OCI-LY7 (cell line): Measurements from ENCODE around the gene PSMB9. TPM values are rescaled to one million over a fixed set of nuclear protein-coding genes. Genes with fewer than 3 reads are reported as not detected.

Experiments used
- BruUV-seq: library from RNA; stranded (reverse); fragments of 400-500 nt; replicated peaks from 2 replicates; lab custom pipeline; 2021; lab: Mats Ljungman, UMichigan
- CTCF ChIA-PET: fragments of 300-600 bp; sonication (Branson Sonifier 250); formaldehyde crosslinking; loops from one replicate; lab custom pipeline; 2022; ENCODE audit warnings: antibody characterized with exemption; ENCODE audit not compliant: unreplicated experiment; lab: Charles Lee
- POLR2A ChIA-PET: fragments of 300-600 bp; sonication (Branson Sonifier 250); formaldehyde crosslinking; loops from one replicate; lab custom pipeline; 2022; ENCODE audit warnings: antibody characterized with exemption; lab: Charles Lee
- DNase-seq: peaks from one replicate; pipeline ENCODE4 v3.0.0-alpha.2; 2015; ENCODE audit warnings: low spot score
- H2AFZ ChIP-seq: fragments of 200-600 bp; sonication (generic), shearing (Covaris generic); 2 replicates; pipeline ENCODE4 v1.6.1; 2014; ENCODE audit warnings: mild to moderate bottlenecking, antibody characterized with exemption, low read length, moderate library complexity
- H3K27ac ChIP-seq: fragments of 200-600 bp; sonication (generic); 2 replicates; pipeline ENCODE4 v1.5.1; 2014; ENCODE audit warnings: mixed run types, low read depth, mild to moderate bottlenecking, moderate library complexity, low read length, inconsistent platforms; ENCODE audit not compliant: poor library complexity, severe bottlenecking
- H3K36me3 ChIP-seq: fragments of 200-600 bp; sonication (generic); 2 replicates; pipeline ENCODE4 v1.6.1; 2014; ENCODE audit warnings: mild to moderate bottlenecking, antibody characterized with exemption, low read length, moderate library complexity, mixed read lengths; ENCODE audit not compliant: insufficient read depth
- H3K4me1 ChIP-seq: fragments of 200-600 bp; sonication (generic); 2 replicates; pipeline ENCODE4 v1.5.1; 2014; ENCODE audit warnings: mild to moderate bottlenecking, low read length; ENCODE audit not compliant: insufficient read depth, poor library complexity, severe bottlenecking
- H3K4me2 ChIP-seq: fragments of 200-600 bp; sonication (generic); 2 replicates; pipeline ENCODE4 v1.6.1; 2014; ENCODE audit warnings: mild to moderate bottlenecking, low read length
- H3K4me3 ChIP-seq: fragments of 200-600 bp; sonication (generic); 2 replicates; pipeline ENCODE4 v1.5.1; 2014; ENCODE audit warnings: mild to moderate bottlenecking, low read depth, low read length; ENCODE audit not compliant: poor library complexity, severe bottlenecking
- H3K79me2 ChIP-seq: fragments of 200-600 bp; sonication (generic); 2 replicates; pipeline ENCODE4 v1.6.1; 2016; ENCODE audit warnings: low read depth, mild to moderate bottlenecking, low read length, moderate library complexity, mixed read lengths; ENCODE audit not compliant: insufficient read depth
- H3K9me2 ChIP-seq: fragments of 200-600 bp; sonication (generic); 2 replicates; pipeline ENCODE4 v1.6.1; 2016; ENCODE audit warnings: mild to moderate bottlenecking, low read length, mixed read lengths; ENCODE audit not compliant: insufficient read depth
- H3K9me3 ChIP-seq: fragments of 200-600 bp; sonication (generic); 2 replicates; pipeline ENCODE4 v1.6.1; 2014; ENCODE audit warnings: mild to moderate bottlenecking, mixed run types, low read length, mixed read lengths
- H4K20me1 ChIP-seq: fragments of 200-600 bp; sonication (generic); 2 replicates; pipeline ENCODE4 v1.6.1; 2014; ENCODE audit warnings: mild to moderate bottlenecking, antibody characterized with exemption, low read length, moderate library complexity, mixed read lengths; ENCODE audit not compliant: insufficient read depth
- EZH2phosphoT487 ChIP-seq: fragments of 200-600 bp; sonication (generic); IDR thresholded peaks from 2 replicates; pipeline ENCODE4 v1.6.1; 2018; ENCODE audit warnings: low read depth, borderline replicate concordance, mild to moderate bottlenecking, mixed run types, antibody characterized with exemption, low read length, moderate library complexity, mixed read lengths
- intact Hi-C: fragments of 100-400 bp; cut with micrococcal nuclease; formaldehyde crosslinking; loops from one replicate; pipeline ENCODE4 v1.10.0; 2022; ENCODE audit not compliant: unreplicated experiment
- total RNA-seq, 2 experiments: library from RNA; depleted of rRNA in 1 of 2; stranded (reverse); fragments of >200 nt in 1 of 2; shearing (Covaris generic) in 1 of 2; gene quantifications; 2 replicates each; pipeline ENCODE4 v1.2.3, GENCODE V29; 2014 to 2022
- TF ChIP-seq, protein P1 (sequence below): fragments of 200-600 bp; sonication (generic); conservative IDR thresholded peaks from 2 replicates; pipeline ENCODE4 v1.5.1; 2014; ENCODE audit warnings: mild to moderate bottlenecking, antibody characterized with exemption, low read length, moderate library complexity, mixed read lengths

The PSMB9 gene
- total RNA-seq, 2 experiments from 2014 or later = 149 to 193 TPM

GRCh38 chr6:32886681-32887383 lies 32.8 kb downstream of the PSMB9 start:
- H3K79me2 ChIP-seq = no peaks in the 10 kb centered on the region
- H3K9me3 ChIP-seq = no peaks in the 10 kb centered on the region
- no peak overlapping the region for H2AFZ ChIP-seq
- H3K36me3 ChIP-seq = no peaks in the 10 kb centered on the region; the same call in 1 of the 2 replicates
- DNase-seq = no peak
- CTCF ChIA-PET = interaction anchor here (2.4 kb wide), 1 partner anchor 97 kb away, joined by 14 read pairs; no protein-coding TSS in a partner anchor
- H3K27ac ChIP-seq = no peak overlapping the region
- intact Hi-C loops = no loop called here
- no peaks in the 10 kb centered on the region for H4K20me1 ChIP-seq
- no TSS peak for BruUV-seq
- peaks cover 18% of the 10 kb centered on the region for H3K4me1 ChIP-seq
- POLR2A ChIA-PET = interaction anchor here (1.4 to 1.7 kb wide), 2 partner anchors 58 to 85 kb away, joined by 3 to 4 read pairs; no protein-coding TSS in a partner anchor
- no peak overlapping the region for H3K4me3 ChIP-seq
- no peak overlapping the region for H3K4me2 ChIP-seq
- H3K9me2 ChIP-seq = no peaks in the 10 kb centered on the region
- TF ChIP-seq, protein P1, sequence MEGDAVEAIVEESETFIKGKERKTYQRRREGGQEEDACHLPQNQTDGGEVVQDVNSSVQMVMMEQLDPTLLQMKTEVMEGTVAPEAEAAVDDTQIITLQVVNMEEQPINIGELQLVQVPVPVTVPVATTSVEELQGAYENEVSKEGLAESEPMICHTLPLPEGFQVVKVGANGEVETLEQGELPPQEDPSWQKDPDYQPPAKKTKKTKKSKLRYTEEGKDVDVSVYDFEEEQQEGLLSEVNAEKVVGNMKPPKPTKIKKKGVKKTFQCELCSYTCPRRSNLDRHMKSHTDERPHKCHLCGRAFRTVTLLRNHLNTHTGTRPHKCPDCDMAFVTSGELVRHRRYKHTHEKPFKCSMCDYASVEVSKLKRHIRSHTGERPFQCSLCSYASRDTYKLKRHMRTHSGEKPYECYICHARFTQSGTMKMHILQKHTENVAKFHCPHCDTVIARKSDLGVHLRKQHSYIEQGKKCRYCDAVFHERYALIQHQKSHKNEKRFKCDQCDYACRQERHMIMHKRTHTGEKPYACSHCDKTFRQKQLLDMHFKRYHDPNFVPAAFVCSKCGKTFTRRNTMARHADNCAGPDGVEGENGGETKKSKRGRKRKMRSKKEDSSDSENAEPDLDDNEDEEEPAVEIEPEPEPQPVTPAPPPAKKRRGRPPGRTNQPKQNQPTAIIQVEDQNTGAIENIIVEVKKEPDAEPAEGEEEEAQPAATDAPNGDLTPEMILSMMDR = no peak

GRCh38 chr6:32887616-32888015 lies 33.6 kb downstream of the PSMB9 start:
- no peaks in the 10 kb centered on the region for H3K9me3 ChIP-seq
- 0 out of 2 replicates have a peak, but pooled peaks cover 5% of the 10 kb centered on the region for H3K79me2 ChIP-seq
- ChIA-PET CTCF (no interaction called here), POLR2A (no interaction called here)
- BruUV-seq = no TSS peak
- H3K4me2 ChIP-seq = no peak overlapping the region
- H3K4me1 ChIP-seq = peaks cover 20% of the 10 kb centered on the region
- no peaks in the 10 kb centered on the region for H4K20me1 ChIP-seq
- no peak overlapping the region for H2AFZ ChIP-seq
- no peak overlapping the region for H3K4me3 ChIP-seq
- no peak overlapping the region for H3K27ac ChIP-seq
- no peak for TF ChIP-seq EZH2phosphoT487
- TF ChIP-seq, protein P1 = no peak
- intact Hi-C loops = no loop called here
- no peaks in the 10 kb centered on the region for H3K9me2 ChIP-seq
- no peaks in the 10 kb centered on the region; the same call in 1 of the 2 replicates for H3K36me3 ChIP-seq
- no peak for DNase-seq

DNA sequence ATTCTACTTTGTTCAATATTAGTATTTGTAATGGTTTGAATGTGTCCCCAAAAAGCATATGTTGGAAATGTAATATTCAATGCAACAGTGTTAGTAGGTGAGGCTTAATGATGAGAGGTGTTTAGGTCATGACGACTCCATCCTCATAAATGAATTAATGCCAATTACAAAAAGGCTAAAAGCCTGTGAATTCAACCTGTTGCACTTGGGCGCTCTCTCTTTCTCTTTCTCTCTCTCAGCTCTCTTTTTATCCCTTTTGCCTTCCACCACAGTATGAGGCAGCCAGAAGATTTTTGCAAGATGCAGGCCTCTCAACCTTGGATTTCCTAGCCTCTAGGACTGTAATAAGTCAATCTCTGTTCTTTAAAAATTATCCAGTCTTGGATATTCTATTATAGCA lies 34.6 kb downstream of the PSMB9 start:
- no peak for DNase-seq
- no peak for TF ChIP-seq EZH2phosphoT487
- TF ChIP-seq, protein P1 = no peak
- no peak overlapping the region for H3K4me3 ChIP-seq
- H3K4me2 ChIP-seq = no peak overlapping the region
- no peaks in the 10 kb centered on the region for H3K9me2 ChIP-seq
- no peaks in the 10 kb centered on the region for H3K9me3 ChIP-seq
- H3K4me1 ChIP-seq = peaks cover 30% of the 10 kb centered on the region
- CTCF ChIA-PET = no interaction called here
- peaks cover 14% of the 10 kb centered on the region for H3K79me2 ChIP-seq
- H4K20me1 ChIP-seq = no peaks in the 10 kb centered on the region
- intact Hi-C loops = no loop called here
- BruUV-seq = no TSS peak
- H2AFZ ChIP-seq = no peak overlapping the region
- no peaks in the 10 kb centered on the region; the same call in 1 of the 2 replicates for H3K36me3 ChIP-seq
- H3K27ac ChIP-seq = no peak overlapping the region
- POLR2A ChIA-PET = interaction anchor here (0.6 kb wide), 1 partner anchor 295 kb away, joined by 4 read pairs; no protein-coding TSS in a partner anchor
